Upper lobe of right lung (tissue), 1 donor: Measurements from ENCODE around the gene EPB41L5. TPM values are rescaled to one million over a fixed set of nuclear protein-coding genes. Genes with fewer than 3 reads are reported as not detected.
"Not testable (repeated sequence)": the region's sequence is repeated elsewhere in the genome, so short reads cannot be mapped to it uniquely, and the experiment has no call there.

Experiments used
- ATAC-seq: fragments of 200-7000 bp; cut with Tn5 transposase; one replicate; pipeline ENCODE4 v1.9.1; 2020; ENCODE audit warnings: mild to moderate bottlenecking, moderate library complexity
- DNase-seq: peaks from one replicate; pipeline ENCODE4 v3.0.0-alpha.2; 2020
- H3K27ac ChIP-seq: fragments of 200-600 bp; one replicate; pipeline ENCODE4 v1.8.0; 2022
- H3K27me3 ChIP-seq: fragments of 200-600 bp; one replicate; pipeline ENCODE4 v1.8.0; 2022; ENCODE audit warnings: mild to moderate bottlenecking
- H3K36me3 ChIP-seq: fragments of 200-600 bp; one replicate; pipeline ENCODE4 v1.8.0; 2022
- H3K4me1 ChIP-seq: fragments of 200-600 bp; one replicate; pipeline ENCODE4 v1.8.0; 2022
- H3K4me3 ChIP-seq: fragments of 200-600 bp; one replicate; pipeline ENCODE4 v1.8.0; 2022; ENCODE audit warnings: mild to moderate bottlenecking
- H3K9me3 ChIP-seq: fragments of 200-600 bp; one replicate; pipeline ENCODE4 v1.8.0; 2022
- intact Hi-C: fragments of 100-400 bp; cut with DNase I; formaldehyde crosslinking; loops from one replicate; pipeline ENCODE4 v1.11.0; 2022
- total RNA-seq: library from RNA; stranded (reverse); fragmentation: NEBNext Ultra II Directional; extraction: Animal tissue kit (Norgen Biotek cat#: 25700); gene quantifications from one replicate; pipeline ENCODE4 v1.2.1, GENCODE V29; 2021
- TF ChIP-seq, protein P1 (sequence below): fragments of 200-600 bp; IDR thresholded peaks from one replicate; pipeline ENCODE4 v1.8.0; 2022; ENCODE audit warnings: antibody characterized with exemption
- donor health status: DM: no; HTN: yes; CAD: no; lungs with severe emphysema.

Gene EPB41L5
- total RNA-seq, 1 donor from 2014 or later: 85.5 TPM

DNA sequence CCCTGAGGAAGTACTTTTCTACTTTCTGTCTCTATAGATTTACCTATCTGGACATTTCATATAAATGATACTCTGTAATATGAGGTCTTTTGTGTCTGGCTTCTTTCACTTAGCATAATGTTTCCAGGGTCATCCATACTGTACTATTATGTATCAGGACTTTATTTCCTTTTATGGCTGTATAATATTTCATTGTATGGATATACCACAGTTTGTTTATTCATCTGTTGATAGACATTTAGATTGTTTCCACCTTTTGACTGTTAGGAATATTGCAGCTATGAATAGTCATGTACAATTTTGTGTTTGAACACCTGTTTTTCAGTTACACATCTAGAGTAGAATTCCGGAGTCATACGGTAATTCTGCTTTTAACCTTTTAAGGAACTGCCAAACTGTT, 136.5 kb downstream of the EPB41L5 start:
- Histone ChIP-seq H3K4me1 (no peaks in the 10 kb centered on the region), H3K27me3 (no peaks in the 10 kb centered on the region), H3K27ac (no peak overlapping the region), H3K9me3 (peaks cover 7% of the 10 kb centered on the region), H3K36me3 (no peaks in the 10 kb centered on the region), H3K4me3 (no peak overlapping the region)
- no peak for ATAC-seq
- DNase-seq: no peak
- TF ChIP-seq, protein P1, sequence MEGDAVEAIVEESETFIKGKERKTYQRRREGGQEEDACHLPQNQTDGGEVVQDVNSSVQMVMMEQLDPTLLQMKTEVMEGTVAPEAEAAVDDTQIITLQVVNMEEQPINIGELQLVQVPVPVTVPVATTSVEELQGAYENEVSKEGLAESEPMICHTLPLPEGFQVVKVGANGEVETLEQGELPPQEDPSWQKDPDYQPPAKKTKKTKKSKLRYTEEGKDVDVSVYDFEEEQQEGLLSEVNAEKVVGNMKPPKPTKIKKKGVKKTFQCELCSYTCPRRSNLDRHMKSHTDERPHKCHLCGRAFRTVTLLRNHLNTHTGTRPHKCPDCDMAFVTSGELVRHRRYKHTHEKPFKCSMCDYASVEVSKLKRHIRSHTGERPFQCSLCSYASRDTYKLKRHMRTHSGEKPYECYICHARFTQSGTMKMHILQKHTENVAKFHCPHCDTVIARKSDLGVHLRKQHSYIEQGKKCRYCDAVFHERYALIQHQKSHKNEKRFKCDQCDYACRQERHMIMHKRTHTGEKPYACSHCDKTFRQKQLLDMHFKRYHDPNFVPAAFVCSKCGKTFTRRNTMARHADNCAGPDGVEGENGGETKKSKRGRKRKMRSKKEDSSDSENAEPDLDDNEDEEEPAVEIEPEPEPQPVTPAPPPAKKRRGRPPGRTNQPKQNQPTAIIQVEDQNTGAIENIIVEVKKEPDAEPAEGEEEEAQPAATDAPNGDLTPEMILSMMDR: no peak
- intact Hi-C loops: no loop called here

DNA sequence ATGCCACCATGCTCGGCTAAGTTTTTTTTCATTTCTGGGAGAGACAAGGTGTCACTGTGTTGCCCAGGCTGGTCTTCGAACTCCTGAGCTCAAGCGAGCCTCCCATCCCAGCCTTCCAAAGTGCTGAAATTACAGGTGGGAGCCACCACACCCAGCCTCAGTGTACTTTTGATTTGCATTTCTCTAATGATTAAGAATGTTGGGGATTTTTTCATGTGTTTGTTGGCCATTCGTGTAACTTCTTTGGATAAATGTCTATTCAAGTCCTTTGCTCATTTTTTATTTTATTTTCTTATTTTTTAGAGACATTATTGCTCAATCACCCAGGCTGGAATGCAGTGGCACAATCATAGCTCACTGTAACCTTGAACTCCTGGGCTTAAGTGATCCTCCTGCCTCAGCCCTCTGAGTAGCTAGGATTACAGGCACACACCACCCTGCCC, 137.2 kb downstream of the EPB41L5 start:
- TF ChIP-seq, protein P1: no peak
- ATAC-seq (no peak), DNase-seq (no peak)
- H3K9me3 ChIP-seq: peaks cover 13% of the 10 kb centered on the region
- no peaks in the 10 kb centered on the region for H3K4me1 ChIP-seq
- no peaks in the 10 kb centered on the region for H3K27me3 ChIP-seq
- no peak overlapping the region for H3K4me3 ChIP-seq
- no peaks in the 10 kb centered on the region for H3K36me3 ChIP-seq
- intact Hi-C loops: no loop called here
- H3K27ac ChIP-seq: no peak overlapping the region

DNA sequence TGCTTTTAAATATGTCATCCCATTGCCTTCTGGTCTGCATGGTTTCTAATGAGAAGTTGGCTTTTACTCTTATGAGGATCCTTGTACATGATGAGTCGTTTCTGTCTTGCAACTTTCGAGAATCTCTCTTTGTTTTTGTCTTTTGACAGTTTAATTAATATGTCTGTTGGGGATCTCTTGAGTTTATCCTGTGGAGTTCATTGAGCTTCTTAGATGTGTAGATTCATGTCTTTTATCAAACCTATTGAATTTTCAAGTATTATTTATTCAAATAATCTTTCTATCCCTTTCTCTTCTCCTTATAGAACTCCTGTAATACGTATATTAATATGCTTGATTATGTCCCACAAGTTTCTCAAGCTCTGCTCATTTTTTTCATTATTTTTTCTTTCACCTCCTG, 142.4 kb downstream of the EPB41L5 start:
- H3K36me3 ChIP-seq: no peaks in the 10 kb centered on the region
- intact Hi-C loops: no loop called here
- TF ChIP-seq, protein P1: no peak
- peaks cover 14% of the 10 kb centered on the region for H3K9me3 ChIP-seq
- H3K27ac ChIP-seq: no peak overlapping the region
- H3K4me1 ChIP-seq: no peaks in the 10 kb centered on the region
- DNase-seq (no peak), ATAC-seq (no peak)
- H3K4me3 ChIP-seq: no peak overlapping the region
- H3K27me3 ChIP-seq: no peaks in the 10 kb centered on the region

DNA sequence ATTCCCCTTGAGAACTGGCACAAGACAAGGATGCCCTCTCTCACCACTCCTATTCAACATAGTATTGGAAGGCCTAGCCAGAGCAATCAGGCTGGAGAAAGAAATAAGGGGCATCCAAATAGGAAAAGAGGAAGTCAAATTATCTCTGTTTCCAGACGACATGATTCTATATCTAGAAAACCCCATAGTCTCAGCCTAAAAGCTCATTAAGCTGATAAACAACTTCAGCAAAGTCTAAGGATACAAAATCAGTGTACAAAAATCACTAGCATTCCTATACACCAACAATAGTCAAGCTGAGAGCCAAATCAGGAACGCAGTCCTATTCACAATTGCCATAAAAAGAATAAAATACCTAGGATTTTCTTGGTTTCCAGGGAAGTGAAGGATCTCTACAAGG, 145.8 kb downstream of the EPB41L5 start:
- DNase-seq, H3K9me3 ChIP-seq, H3K27me3 ChIP-seq, H3K4me3 ChIP-seq, ATAC-seq, H3K4me1 ChIP-seq, intact Hi-C loops, H3K36me3 ChIP-seq, H3K27ac ChIP-seq: not testable (repeated sequence)

DNA sequence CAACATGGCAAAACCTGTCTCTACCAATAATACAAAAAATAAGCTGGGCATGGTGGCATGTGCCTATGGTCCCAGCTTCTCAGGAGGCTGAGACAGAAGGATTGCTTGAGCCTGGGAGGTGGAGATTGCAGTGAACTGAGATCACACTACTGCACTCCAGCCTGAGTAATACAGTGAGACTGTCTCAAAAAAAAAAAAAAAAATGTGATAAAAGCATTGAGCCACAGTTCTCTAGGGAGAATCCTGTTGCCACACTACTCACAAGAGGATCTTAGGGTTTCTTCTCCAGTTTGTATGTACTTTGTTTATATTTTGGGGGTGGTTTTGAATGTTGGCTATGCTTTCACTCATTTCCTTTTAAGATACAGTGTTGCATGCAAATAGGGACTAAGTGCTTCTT, 148.3 kb downstream of the EPB41L5 start:
- no peaks in the 10 kb centered on the region for H3K27me3 ChIP-seq
- no peaks in the 10 kb centered on the region for H3K36me3 ChIP-seq
- DNase-seq: no peak
- H3K4me3 ChIP-seq: no peak overlapping the region
- H3K9me3 ChIP-seq: no peaks in the 10 kb centered on the region
- TF ChIP-seq, protein P1: no peak
- no peak overlapping the region for H3K27ac ChIP-seq
- no peaks in the 10 kb centered on the region for H3K4me1 ChIP-seq
- intact Hi-C loops: no loop called here
- ATAC-seq: no peak

- intact Hi-C loops: no loop called here
- ATAC-seq: no peak
- Histone ChIP-seq H3K27ac (no peak overlapping the region), H3K27me3 (no peaks in the 10 kb centered on the region), H3K9me3 (no peaks in the 10 kb centered on the region), H3K4me1 (no peaks in the 10 kb centered on the region), H3K36me3 (no peaks in the 10 kb centered on the region), H3K4me3 (no peak overlapping the region)
- DNase-seq: no peak
- TF ChIP-seq, protein P1: no peak
Observed at GRCh38 chr2:120162716-120163115, 149.8 kb downstream of the EPB41L5 start.
